ENCODE measurements around the gene MYO9B. TPM values are rescaled to one million over a fixed set of nuclear protein-coding genes. Genes with fewer than 3 reads are reported as not detected.

The MYO9B gene
- polyA plus RNA-seq, 1 donor (not counting 4 experiments of a cell fraction or from before 2014, with no cell fraction given), result 14.3 TPM

DNA sequence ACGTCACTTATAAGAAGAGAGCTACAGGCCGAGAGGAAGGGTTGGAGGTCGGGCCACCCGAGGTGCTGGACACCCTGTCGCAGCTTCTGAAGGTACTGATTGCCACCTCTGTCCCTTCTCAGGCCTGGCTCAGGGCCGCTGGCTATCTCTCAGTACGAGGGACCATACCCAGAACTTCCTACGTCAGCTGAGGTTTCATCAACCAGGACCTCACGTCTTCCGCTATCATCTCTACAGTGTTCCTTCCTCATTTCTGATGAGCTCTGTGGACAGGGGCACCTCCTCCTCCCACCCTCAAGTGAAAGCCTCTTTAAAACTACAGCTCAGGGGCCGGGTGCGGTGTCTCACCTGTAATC is 81.3 kb downstream of the MYO9B start:
- H3K9me3 ChIP-seq (ENCODE audit: control insufficient read depth, low read depth, low read length), result no peaks in the 10 kb centered on the region
- H3K79me2 ChIP-seq (ENCODE audit: control insufficient read depth, insufficient read depth, low read length), result no peaks in the 10 kb centered on the region
- H3K4me3 ChIP-seq (ENCODE audit: control insufficient read depth in 2 of 3, extremely low read depth in 1 of 3, insufficient read depth in 2 of 3, low read depth in 1 of 3, low read length in 3 of 3), result no peak overlapping the region
- no peak overlapping the region for H3K27ac ChIP-seq (ENCODE audit: control insufficient read depth, insufficient read depth, low read length)
- no peaks in the 10 kb centered on the region for H3K4me1 ChIP-seq (ENCODE audit: control insufficient read depth, extremely low read depth, insufficient read depth, low read length)
- no peak for FAIRE-seq
- TF ChIP-seq, protein P1, sequence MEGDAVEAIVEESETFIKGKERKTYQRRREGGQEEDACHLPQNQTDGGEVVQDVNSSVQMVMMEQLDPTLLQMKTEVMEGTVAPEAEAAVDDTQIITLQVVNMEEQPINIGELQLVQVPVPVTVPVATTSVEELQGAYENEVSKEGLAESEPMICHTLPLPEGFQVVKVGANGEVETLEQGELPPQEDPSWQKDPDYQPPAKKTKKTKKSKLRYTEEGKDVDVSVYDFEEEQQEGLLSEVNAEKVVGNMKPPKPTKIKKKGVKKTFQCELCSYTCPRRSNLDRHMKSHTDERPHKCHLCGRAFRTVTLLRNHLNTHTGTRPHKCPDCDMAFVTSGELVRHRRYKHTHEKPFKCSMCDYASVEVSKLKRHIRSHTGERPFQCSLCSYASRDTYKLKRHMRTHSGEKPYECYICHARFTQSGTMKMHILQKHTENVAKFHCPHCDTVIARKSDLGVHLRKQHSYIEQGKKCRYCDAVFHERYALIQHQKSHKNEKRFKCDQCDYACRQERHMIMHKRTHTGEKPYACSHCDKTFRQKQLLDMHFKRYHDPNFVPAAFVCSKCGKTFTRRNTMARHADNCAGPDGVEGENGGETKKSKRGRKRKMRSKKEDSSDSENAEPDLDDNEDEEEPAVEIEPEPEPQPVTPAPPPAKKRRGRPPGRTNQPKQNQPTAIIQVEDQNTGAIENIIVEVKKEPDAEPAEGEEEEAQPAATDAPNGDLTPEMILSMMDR (optimal IDR thresholded peaks at IDR 0.05 in 1 of 3, IDR thresholded peaks at IDR 0.05 in 1 of 3, conservative IDR thresholded peaks at IDR 0.05 in 1 of 3; ENCODE audit: extremely low read depth in 1 of 3, insufficient read depth in 2 of 3, low read length in 3 of 3), result no peak
- no peak for TF ChIP-seq EZH2 (IDR thresholded peaks at IDR 0.05; ENCODE audit: low read length)
- dilution Hi-C loops (cut with MboI; ENCODE audit: extremely low pct_ligation_motif_present, low sequenced_read_pairs), result no loop called here
- no peak overlapping the region for H3K9ac ChIP-seq (ENCODE audit: control insufficient read depth, extremely low read depth, insufficient read depth, low read length)
- H3K9me1 ChIP-seq (ENCODE audit: control insufficient read depth, extremely low read depth, insufficient read depth, low read length), result no peaks in the 10 kb centered on the region
- DNase-seq (ENCODE audit: low read depth, low spot score), result no peak
- no peaks in the 10 kb centered on the region for H4K20me1 ChIP-seq (ENCODE audit: control insufficient read depth, extremely low read depth, insufficient read depth, low read length)
- no peaks in the 10 kb centered on the region for H3K27me3 ChIP-seq (ENCODE audit: control insufficient read depth, extremely low read depth, insufficient read depth, low read length)
- H2AFZ ChIP-seq (ENCODE audit: control insufficient read depth, low read length), result no peak overlapping the region
- H3K4me2 ChIP-seq (ENCODE audit: control insufficient read depth, extremely low read depth, insufficient read depth, low read depth, low read length), result no peak overlapping the region
- peaks cover 23 to 34% of the 10 kb centered on the region in 2 experiments for H3K36me3 ChIP-seq (ENCODE audit: control insufficient read depth in 2 of 2, extremely low read depth in 1 of 2, insufficient read depth in 2 of 2, low read length in 2 of 2)

GRCh38 chr19:17158584-17158983 is 83.0 kb downstream of the MYO9B start:
- Histone ChIP-seq H3K9me1 (ENCODE audit: control insufficient read depth, extremely low read depth, insufficient read depth, low read length) (no peaks in the 10 kb centered on the region), H3K9ac (ENCODE audit: control insufficient read depth, extremely low read depth, insufficient read depth, low read length) (no peak overlapping the region), H3K79me2 (ENCODE audit: control insufficient read depth, insufficient read depth, low read length) (no peaks in the 10 kb centered on the region), H3K4me3 (ENCODE audit: control insufficient read depth in 2 of 3, extremely low read depth in 1 of 3, insufficient read depth in 2 of 3, low read depth in 1 of 3, low read length in 3 of 3) (no peak overlapping the region), H3K27me3 (ENCODE audit: control insufficient read depth, extremely low read depth, insufficient read depth, low read length) (no peaks in the 10 kb centered on the region), H3K36me3 (ENCODE audit: control insufficient read depth in 2 of 2, extremely low read depth in 1 of 2, insufficient read depth in 2 of 2, low read length in 2 of 2) (peaks cover 32 to 38% of the 10 kb centered on the region in 2 experiments), H3K4me2 (ENCODE audit: control insufficient read depth, extremely low read depth, insufficient read depth, low read depth, low read length) (no peak overlapping the region), H3K4me1 (ENCODE audit: control insufficient read depth, extremely low read depth, insufficient read depth, low read length) (no peaks in the 10 kb centered on the region), H3K27ac (ENCODE audit: control insufficient read depth, insufficient read depth, low read length) (no peak overlapping the region), H4K20me1 (ENCODE audit: control insufficient read depth, extremely low read depth, insufficient read depth, low read length) (no peaks in the 10 kb centered on the region), H2AFZ (ENCODE audit: control insufficient read depth, low read length) (no peak overlapping the region), H3K9me3 (ENCODE audit: control insufficient read depth, low read depth, low read length) (no peaks in the 10 kb centered on the region)
- DNase-seq (ENCODE audit: low read depth, low spot score) (no peak), FAIRE-seq (no peak)
- dilution Hi-C loops (cut with MboI; ENCODE audit: extremely low pct_ligation_motif_present, low sequenced_read_pairs), result no loop called here
- no peak for TF ChIP-seq EZH2 (IDR thresholded peaks at IDR 0.05; ENCODE audit: low read length)
- TF ChIP-seq, protein P1 (optimal IDR thresholded peaks at IDR 0.05 in 1 of 3, IDR thresholded peaks at IDR 0.05 in 1 of 3, conservative IDR thresholded peaks at IDR 0.05 in 1 of 3; ENCODE audit: extremely low read depth in 1 of 3, insufficient read depth in 2 of 3, low read length in 3 of 3), result no peak
